Urinary bladder (tissue), 4 donors: ENCODE results near the gene CCNI. TPM values are rescaled to one million over a fixed set of nuclear protein-coding genes. Genes with fewer than 3 reads are reported as not detected.

Experiments used
- DNase-seq: peaks from one replicate; pipeline ENCODE4 v3.0.0-alpha.2; 2015; ENCODE audit errors: extremely low spot score
- H3K27ac ChIP-seq: one replicate; pipeline ENCODE4 v1.5.1; 2013; ENCODE audit warnings: low read depth, mild to moderate bottlenecking, moderate library complexity
- H3K36me3 ChIP-seq: one replicate; pipeline ENCODE4 v1.6.1; 2013; ENCODE audit warnings: mild to moderate bottlenecking, moderate library complexity; ENCODE audit not compliant: insufficient read depth
- H3K4me1 ChIP-seq: one replicate; pipeline ENCODE4 v1.6.1; 2013; ENCODE audit warnings: mild to moderate bottlenecking, moderate library complexity; ENCODE audit not compliant: insufficient read depth
- H3K4me3 ChIP-seq: one replicate; pipeline ENCODE4 v1.5.1; 2013; ENCODE audit warnings: low read depth, low read length
- WGBS: extraction: QIAGEN DNeasy Blood & Tissue Kit; methylation state at CpG from one replicate; pipeline ENCODE4 v1.1.7; 2013; 5-methylcytosine and 5-hydroxymethylcytosine counted together
- polyA plus RNA-seq: library from polyadenylated mRNA; stranded (reverse); fragments of 200-250 nt; gene quantifications from one replicate; pipeline ENCODE4 v1.2.3, GENCODE V29; 2013
- total RNA-seq: library from RNA; depleted of rRNA; stranded (reverse); fragments of >200 nt; gene quantifications from one replicate; pipeline ENCODE4 v1.2.3, GENCODE V29; 2014
- donor health status: healthy with polysubstance abuse.
- donor health status: healthy.

The CCNI gene
- total and polyA plus RNA-seq, 2 donors = 232 to 249 TPM

DNA sequence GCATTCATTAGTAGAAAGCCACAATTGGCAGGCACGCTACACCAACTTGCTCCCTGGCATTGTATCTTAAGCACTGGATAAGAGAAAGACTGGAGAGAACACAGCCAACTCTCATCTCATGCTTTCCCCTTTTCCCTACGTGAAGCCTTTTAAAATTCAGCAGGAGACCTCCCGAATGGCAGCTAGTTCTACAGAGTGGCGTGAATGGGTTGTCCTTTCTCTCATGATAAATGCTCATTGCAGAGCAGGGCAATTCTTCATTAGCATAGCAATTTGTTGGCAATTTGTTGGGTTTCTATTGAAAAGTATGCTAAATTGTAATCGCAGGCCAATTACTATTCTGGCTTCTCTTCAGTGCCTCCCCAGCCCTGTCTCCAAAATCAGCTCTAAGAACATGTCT, 78.3 kb downstream of the CCNI start:
- Histone ChIP-seq H3K4me3 (no peak overlapping the region), H3K4me1 (no peaks in the 10 kb centered on the region), H3K27ac (no peak overlapping the region), H3K36me3 (no peaks in the 10 kb centered on the region)
- WGBS = 89% methylated on average over 5 of the region's 5 CpGs
- no peak for DNase-seq

Other genes starting within 250 kb of the CCNI start
- 3.9 TPM for gene SOWAHB, start 177.8 kb downstream of the CCNI start, total RNA-seq
- 1.0 TPM for gene SOWAHB, start 177.8 kb downstream of the CCNI start, polyA plus RNA-seq
- 199 TPM for gene SEPTIN11, start 126.2 kb downstream of the CCNI start, total RNA-seq
- 38.7 TPM for gene SEPTIN11, start 126.2 kb downstream of the CCNI start, polyA plus RNA-seq
- 84.8 TPM for gene CCNG2, start 81.2 kb upstream of the CCNI start, total RNA-seq
- gene CCNG2, start 81.2 kb upstream of the CCNI start, polyA plus RNA-seq = 40.2 TPM